OCI-LY3 (cell line): Measurements from ENCODE around the gene ARL6IP5.

Experiments
- H2AFZ ChIP-seq: fragments of 200-600, 300-600 bp; shearing (Covaris generic); 2 replicates; pipeline ENCODE4 v1.6.0; 2014; ENCODE audit warnings: antibody characterized with exemption, low read depth, low read length
- H3K27ac ChIP-seq: fragments of 200-600, 300-600 bp; sonication (generic); 2 replicates; pipeline ENCODE4 v1.5.1; 2014; ENCODE audit warnings: mild to moderate bottlenecking, low read length, moderate library complexity, mixed read lengths
- H3K27me3 ChIP-seq: fragments of 200-600, 300-600 bp; sonication (generic); 2 replicates; pipeline ENCODE4 v1.6.1; 2014; ENCODE audit warnings: low read depth, low read length, mixed read lengths
- H3K36me3 ChIP-seq: fragments of 200-600, 300-600 bp; sonication (generic); replicated peaks from 2 replicates; pipeline ENCODE3; 2014; ENCODE audit warnings: low read depth, low read length, mixed read lengths
- H3K4me1 ChIP-seq: fragments of 300-600, 200-600 bp; sonication (generic); 2 replicates; pipeline ENCODE4 v1.6.1; 2014; ENCODE audit warnings: low read length, mixed read lengths
- H3K4me2 ChIP-seq: fragments of 200-600, 300-600 bp; sonication (generic); 2 replicates; pipeline ENCODE4 v1.6.1; 2014; ENCODE audit warnings: low read length, mixed read lengths
- H3K4me3 ChIP-seq: fragments of 300-600, 200-600 bp; sonication (generic); 2 replicates; pipeline ENCODE4 v1.5.1; 2014; ENCODE audit warnings: antibody characterized with exemption, mild to moderate bottlenecking, low read length, moderate library complexity
- H3K79me2 ChIP-seq: fragments of 300-600, 200-600 bp; shearing (Covaris generic); 2 replicates; pipeline ENCODE4 v1.6.1; 2014; ENCODE audit warnings: mild to moderate bottlenecking, low read length, mixed read lengths
- H3K9ac ChIP-seq: fragments of 300-600, 200-600 bp; shearing (Covaris generic); 2 replicates; pipeline ENCODE4 v1.6.0; 2014; ENCODE audit warnings: mild to moderate bottlenecking, low read length, moderate library complexity
- H3K9me3 ChIP-seq: fragments of 200-600, 300-600 bp; shearing (Covaris generic); 2 replicates; pipeline ENCODE4 v1.6.1; 2014; ENCODE audit warnings: low read length, mixed read lengths; ENCODE audit not compliant: insufficient read depth
- H4K20me1 ChIP-seq: fragments of 200-600, 300-600 bp; sonication (generic); 2 replicates; pipeline ENCODE4 v1.6.1; 2016; ENCODE audit warnings: low read length, mixed read lengths; ENCODE audit not compliant: insufficient read depth
- CTCF ChIP-seq: fragments of 200-600, 300-600 bp; sonication (generic); IDR thresholded peaks from 2 replicates; pipeline ENCODE4 v1.5.1; 2014; ENCODE audit warnings: antibody characterized with exemption, low read length, low read depth
- EZH2phosphoT487 ChIP-seq: fragments of 200-600 bp; shearing (Covaris generic); IDR thresholded peaks from 2 replicates; pipeline ENCODE4 v1.6.1; 2018; ENCODE audit warnings: antibody characterized with exemption, mixed run types, low read depth

Gene ARL6IP5

GRCh38 chr3:69079269-69080159 lies 5.2 kb upstream of the ARL6IP5 start:
- Histone ChIP-seq H4K20me1 (no peaks in the 10 kb centered on the region), H2AFZ (no peak overlapping the region), H3K27ac (peak overlapping the region; percentile 36), H3K9me3 (no peaks in the 10 kb centered on the region), H3K9ac (peak overlapping the region; percentile 91), H3K79me2 (peaks cover 50% of the 10 kb centered on the region), H3K36me3 (peaks cover 7% of the 10 kb centered on the region), H3K27me3 (no peaks in the 10 kb centered on the region), H3K4me2 (peak overlapping the region; percentile 95), H3K4me1 (peaks cover 60% of the 10 kb centered on the region), H3K4me3 (peak overlapping the region; percentile 97)
- TF ChIP-seq CTCF (no peak), EZH2phosphoT487 (no peak)

- TF ChIP-seq CTCF (no peak), EZH2phosphoT487 (no peak)
- no peaks in the 10 kb centered on the region for H3K27me3 ChIP-seq
- peak within 1 kb of the TSS; percentile 97 for H3K4me3 ChIP-seq
- H3K4me1 ChIP-seq: peaks cover 60% of the 10 kb centered on the region
- no peaks in the 10 kb centered on the region for H4K20me1 ChIP-seq
- H2AFZ ChIP-seq: peak within 1 kb of the TSS; percentile 33; the same call in 1 of the 2 replicates
- peak within 1 kb of the TSS; percentile 91 for H3K9ac ChIP-seq
- peaks cover 7% of the 10 kb centered on the region for H3K36me3 ChIP-seq
- peak within 1 kb of the TSS; percentile 89 for H3K27ac ChIP-seq
- no peaks in the 10 kb centered on the region for H3K9me3 ChIP-seq
- H3K4me2 ChIP-seq: peak within 1 kb of the TSS; percentile 95
- H3K79me2 ChIP-seq: peaks cover 51% of the 10 kb centered on the region
These were observed 4.4 kb upstream of the ARL6IP5 start, which contains the start of gene UBA3 for GRCh38 chr3:69080233-69080920. UBA3 (minus strand) TSS chr3:69080365; CDS start chr3:69080353, 12 bp downstream.

GRCh38 chr3:69081583-69082262 lies 3.0 kb upstream of the ARL6IP5 start:
- peaks cover 7% of the 10 kb centered on the region for H3K36me3 ChIP-seq
- no peaks in the 10 kb centered on the region for H4K20me1 ChIP-seq
- H2AFZ ChIP-seq: peak overlapping the region; percentile 79
- H3K4me2 ChIP-seq: peak overlapping the region; percentile 82
- no peaks in the 10 kb centered on the region for H3K27me3 ChIP-seq
- H3K79me2 ChIP-seq: peaks cover 51% of the 10 kb centered on the region
- H3K4me1 ChIP-seq: peaks cover 68% of the 10 kb centered on the region
- no peaks in the 10 kb centered on the region for H3K9me3 ChIP-seq
- peak overlapping the region; percentile 87 for H3K4me3 ChIP-seq
- TF ChIP-seq CTCF (no peak), EZH2phosphoT487 (no peak)
- H3K9ac ChIP-seq: peak overlapping the region; percentile 59; the same call in 1 of the 2 replicates
- H3K27ac ChIP-seq: peak overlapping the region; percentile 89
